Measurements from ENCODE around the gene KRT84.
A peak's percentile ranks its signal among the peaks of the same experiment; 100 is the strongest.

The KRT84 gene

GRCh38 chr12:52382854-52383253 is 2.6 kb downstream of the KRT84 start:
- no peak for DNase-seq

- DNase-seq: no peak
Measured at GRCh38 chr12:52381206-52381605, 4.2 kb downstream of the KRT84 start.

GRCh38 chr12:52380271-52380694 is 5.2 kb downstream of the KRT84 start:
- no peak for DNase-seq

- no peak for DNase-seq
Measured at GRCh38 chr12:52379536-52379935, 5.9 kb downstream of the KRT84 start.

- DNase-seq: no peak
Measured at GRCh38 chr12:52378091-52378490, 7.4 kb downstream of the KRT84 start.

- DNase-seq: no peak
Measured at GRCh38 chr12:52377266-52377665, 8.2 kb downstream of the KRT84 start.

GRCh38 chr12:52372216-52373154 is 13.0 kb downstream of the KRT84 start:
- peak; percentile 51 for DNase-seq

- no peak for DNase-seq
Measured at GRCh38 chr12:52371716-52372115, 13.7 kb downstream of the KRT84 start.

GRCh38 chr12:52370926-52371608 is 14.4 kb downstream of the KRT84 start:
- DNase-seq: no peak

- DNase-seq: no peak
Measured at GRCh38 chr12:52369809-52370208, 15.6 kb downstream of the KRT84 start.

- DNase-seq: no peak
Measured at GRCh38 chr12:52369211-52369610, 16.2 kb downstream of the KRT84 start.

GRCh38 chr12:52368508-52368907 is 16.9 kb downstream of the KRT84 start:
- no peak for DNase-seq

GRCh38 chr12:52367876-52368275 is 17.6 kb downstream of the KRT84 start:
- DNase-seq: no peak

GRCh38 chr12:52366738-52367485 is 18.5 kb downstream of the KRT84 start, which contains the start of gene KRT85:
Gene KRT85, minus strand, starts transcription at chr12:52367481. Its CDS starts 76 bp downstream, at chr12:52367405.
- no peak for DNase-seq

GRCh38 chr12:52364901-52365489 is 20.5 kb downstream of the KRT84 start:
- DNase-seq: no peak

- no peak for DNase-seq
Measured at GRCh38 chr12:52364061-52364460, 21.4 kb downstream of the KRT84 start.

- no peak for DNase-seq
Measured at GRCh38 chr12:52363111-52363679, 22.3 kb downstream of the KRT84 start.

GRCh38 chr12:52362118-52362726 is 23.2 kb downstream of the KRT84 start:
- DNase-seq: no peak

- DNase-seq: no peak
Measured at GRCh38 chr12:52361553-52361952, 23.9 kb downstream of the KRT84 start.

- DNase-seq: no peak
Measured at GRCh38 chr12:52360663-52361271, 24.7 kb downstream of the KRT84 start.

- DNase-seq: no peak
Measured at GRCh38 chr12:52360106-52360662, 25.3 kb downstream of the KRT84 start.

Measured in NCI-H2227 treated with DMSO at 0.1 percent for 48 hours (cell line).